GM12878 (cell line): Measurements from ENCODE around the gene OLFM2. TPM values are rescaled to one million over a fixed set of nuclear protein-coding genes. Genes with fewer than 3 reads are reported as not detected.
A peak's percentile ranks its signal among the peaks of the same experiment; 100 is the strongest.

Source experiments
- ATAC-seq: fragments of 200-7000 bp; cut with Tn5 transposase; 3 replicates; pipeline ENCODE4 v1.9.1; 2020; ENCODE audit warnings: mild to moderate bottlenecking, moderate library complexity
- BruUV-seq: library from RNA; stranded (reverse); fragments of 400-500 nt; replicated peaks from 2 replicates; lab custom pipeline; 2021; lab: Mats Ljungman, UMichigan
- CTCF ChIA-PET: fragments of 300-600 bp; sonication (Branson Sonifier 250); formaldehyde crosslinking; extraction: SDS; loops from one replicate; lab custom pipeline; 2021; ENCODE audit warnings: inconsistent platforms; lab: Yijun Ruan, JAX
- POLR2A ChIA-PET: fragments of 350-600 bp; formaldehyde crosslinking; extraction: SDS; loops from one replicate; lab custom pipeline; 2021; ENCODE audit warnings: inconsistent platforms; lab: Charles Lee
- RAD21 ChIA-PET: fragments of 300-600 bp; sonication (Branson Sonifier 250); formaldehyde crosslinking; loops from one replicate; lab custom pipeline; 2023; ENCODE audit warnings: antibody characterized with exemption; ENCODE audit not compliant: unreplicated experiment; lab: Charles Lee
- SMC1A ChIA-PET: fragments of 300-600 bp; sonication (Branson Sonifier 250); formaldehyde crosslinking; loops from one replicate; lab custom pipeline; 2023; ENCODE audit not compliant: unreplicated experiment, uncharacterized antibody; lab: Charles Lee
- DNase-seq: peaks from one replicate; pipeline ENCODE4 v3.0.0-alpha.2; 2011; ENCODE audit warnings: low read depth, low spot score
- FAIRE-seq: peaks from 3 replicates; lab custom pipeline; 2011; peaks lifted over from hg19 to GRCh38; lab: Jason Lieb, UNC
- H2AFZ ChIP-seq: 2 replicates; pipeline ENCODE4 v1.6.0; 2011; ENCODE audit warnings: low read depth, low read length, control low read depth; ENCODE audit not compliant: control insufficient read depth
- H3K27ac ChIP-seq: 2 replicates; pipeline ENCODE4 v1.5.1; 2011; ENCODE audit warnings: control low read depth; ENCODE audit not compliant: control insufficient read depth, insufficient read depth
- H3K27me3 ChIP-seq, 2 experiments: replicated peaks in 1 of 2; 2 replicates each; pipeline versions ENCODE4 v1.6.0 to v1.6.1; 2011; ENCODE audit warnings: low read length in 1 of 2; ENCODE audit not compliant: control insufficient read depth in 2 of 2, insufficient read depth in 2 of 2
- H3K36me3 ChIP-seq, 2 experiments: 2 replicates each; pipeline ENCODE4 v1.5.1; 2011; ENCODE audit warnings: low read length in 1 of 2; ENCODE audit not compliant: control insufficient read depth in 2 of 2, insufficient read depth in 2 of 2
- H3K4me1 ChIP-seq: 2 replicates; pipeline ENCODE4 v1.6.1; 2011; ENCODE audit warnings: mild to moderate bottlenecking, low read length, moderate library complexity, mixed read lengths; ENCODE audit not compliant: control insufficient read depth, insufficient read depth
- H3K4me2 ChIP-seq: 2 replicates; pipeline ENCODE4 v1.6.0; 2011; ENCODE audit warnings: control low read depth; ENCODE audit not compliant: control insufficient read depth, insufficient read depth
- H3K4me3 ChIP-seq: fragments of 200-600 bp; sonication (generic); 2 replicates; pipeline ENCODE4 v1.5.1; 2016
- H3K79me2 ChIP-seq: 2 replicates; pipeline ENCODE4 v1.6.0; 2011; ENCODE audit warnings: low read length; ENCODE audit not compliant: control insufficient read depth, insufficient read depth
- H3K9ac ChIP-seq: 2 replicates; pipeline ENCODE4 v1.8.0; 2011; ENCODE audit warnings: low read length, control low read depth, mixed read lengths; ENCODE audit not compliant: control insufficient read depth, insufficient read depth
- H3K9me3 ChIP-seq: replicated peaks from 3 replicates; pipeline ENCODE4 v1.5.1; 2011; ENCODE audit warnings: mild to moderate bottlenecking, low read length; ENCODE audit not compliant: control insufficient read depth, insufficient read depth
- H4K20me1 ChIP-seq: 2 replicates; pipeline ENCODE4 v1.6.0; 2011; ENCODE audit not compliant: control insufficient read depth, insufficient read depth
- ATF3 ChIP-seq: IDR thresholded peaks from 2 replicates; pipeline ENCODE4 v1.6.1; 2011; ENCODE audit warnings: low read depth, mild to moderate bottlenecking, low read length, moderate library complexity, borderline replicate concordance; ENCODE audit errors: extremely low read depth
- CTCF ChIP-seq, 3 experiments: IDR thresholded peaks in 2 of 3; conservative IDR thresholded peaks in 1 of 3; 2 replicates each; pipeline ENCODE4 v1.5.1; 2011; ENCODE audit warnings: low read depth in 3 of 3, low read length in 3 of 3, mild to moderate bottlenecking in 3 of 3, control low read depth in 2 of 3, moderate library complexity in 2 of 3, inconsistent platforms in 1 of 3, mixed read lengths in 1 of 3; ENCODE audit not compliant: control insufficient read depth in 2 of 3, insufficient read depth in 1 of 3; ENCODE audit errors: extremely low read depth in 1 of 3
- RAD21 ChIP-seq: IDR thresholded peaks from 2 replicates; pipeline ENCODE4 v1.6.1; 2011; ENCODE audit warnings: mild to moderate bottlenecking, low read depth, low read length, moderate library complexity; ENCODE audit not compliant: insufficient read depth
- WGBS: methylation state at CpG from one replicate; pipeline ENCODE4 v1.1.6; 2016; ENCODE audit warnings: low lambda C conversion rate; ENCODE audit not compliant: insufficient replicate concordance, insufficient coverage; ENCODE audit errors: missing lambda C conversion rate; 5-methylcytosine and 5-hydroxymethylcytosine counted together
- in situ Hi-C: fragments of 300-500 bp; cut with MboI; formaldehyde crosslinking; loops from 9 replicates; pipeline ENCODE4 v1.14.3; 2018; ENCODE audit warnings: mixed read lengths
- intact Hi-C: fragments of 100-400 bp; cut with micrococcal nuclease; formaldehyde crosslinking; loops from one replicate; pipeline ENCODE4 v1.14.2; 2022; ENCODE audit not compliant: unreplicated experiment
- polyA plus RNA-seq, 11 experiments: library from polyadenylated mRNA; depleted of rRNA in 4 of 11; unstranded in 6 of 11; stranded (reverse) in 5 of 11; fragments of >200 nt; fragmentation: Nextera tagmentation in 4 of 11; fragmentation: Illumina TruSeq in 1 of 11; extraction: Ambion mirVana in 4 of 11; extraction: Trizol in 1 of 11; gene quantifications; 1 replicate in 1 of 11; 2 replicates in 10 of 11; pipeline versions ENCODE4 v1.2.1 to v1.2.3, GENCODE V29; 2011 to 2016; ENCODE audit warnings: inconsistent platforms in 2 of 11, missing spikeins in 2 of 11, low read depth in 1 of 11
- total RNA-seq, 4 experiments: library from RNA; depleted of rRNA in 3 of 4; stranded (reverse); fragments of >200 nt in 3 of 4; fragmentation: Illumina TruSeq in 1 of 4; extraction: Trizol in 1 of 4; gene quantifications; 2 replicates each; pipeline versions ENCODE4 v1.2.1 to v1.2.3, GENCODE V29; 2013 to 2021

OLFM2 gene
- total and polyA plus RNA-seq, 10 of the 15 experiments (the other 5 are each of a cell fraction or from before 2014, with no cell fraction given), result 0.07 to 3.5 (median 0.27) TPM; not detected in 5

- ChIA-PET RAD21 (no interaction called here), CTCF (no interaction called here), SMC1A (no interaction called here), POLR2A (no interaction called here)
- Histone ChIP-seq H3K4me3 (no peak overlapping the region), H3K27ac (no peak overlapping the region), H4K20me1 (no peaks in the 10 kb centered on the region), H3K79me2 (no peaks in the 10 kb centered on the region), H3K9ac (no peak overlapping the region), H3K9me3 (no peaks in the 10 kb centered on the region; the same call in 2 of the 3 replicates), H3K4me1 (no peaks in the 10 kb centered on the region), H3K36me3 (peaks cover 12 to 14% of the 10 kb centered on the region in 2 experiments; a peak in 3 of 4 replicates), H3K27me3 (no peaks in the 10 kb centered on the region), H2AFZ (no peak overlapping the region), H3K4me2 (no peak overlapping the region)
- 100% methylated on average over 4 of the region's 4 CpGs for WGBS
- DNase-seq (no peak), ATAC-seq (peak; percentile 55; the same call in 1 of the 3 replicates), FAIRE-seq (no peak)
- BruUV-seq, result no TSS peak
- intact Hi-C loops (no loop called here), in situ Hi-C loops (no loop called here)
- no peak for TF ChIP-seq ATF3
- peak; percentile 49 for TF ChIP-seq RAD21
- peak; percentile 29 to 38 (median 35); a peak in 5 of 6 replicates for TF ChIP-seq CTCF (IDR thresholded peaks at IDR 0.05 in 2 of 3, conservative IDR thresholded peaks at IDR 0.05 in 1 of 3; ENCODE audit: control insufficient read depth in 2 of 3, extremely low read depth in 1 of 3, insufficient read depth in 1 of 3, low read depth in 3 of 3, low read length in 3 of 3)
Observed at GRCh38 chr19:9848060-9848459, 88.3 kb downstream of the OLFM2 start.
